ENCODE measurements around the gene NPAS3. TPM values are rescaled to one million over a fixed set of nuclear protein-coding genes. Genes with fewer than 3 reads are reported as not detected.

NPAS3 gene
- total RNA-seq, 1 donor from 2014 or later, result 6.1 TPM

GRCh38 chr14:33567731-33568130 lies 629.1 kb downstream of the NPAS3 start:
- no peak for TF ChIP-seq CTCF (IDR thresholded peaks at IDR 0.05; ENCODE audit: unreplicated experiment)
- no peak overlapping the region for H3K4me3 Mint-ChIP-seq (ENCODE audit: low read depth)
- H3K27me3 Mint-ChIP-seq, result no peaks in the 10 kb centered on the region
- no peak for DNase-seq (ENCODE audit: low spot score, unreplicated experiment)
- no peak overlapping the region for H3K27ac Mint-ChIP-seq
- peaks cover 9% of the 10 kb centered on the region for H3K4me1 Mint-ChIP-seq (ENCODE audit: low read depth)
- no peaks in the 10 kb centered on the region for H3K36me3 Mint-ChIP-seq (ENCODE audit: insufficient read depth)
- no peaks in the 10 kb centered on the region for H3K9me3 Mint-ChIP-seq (ENCODE audit: low read depth)

GRCh38 chr14:33568935-33569579 lies 630.4 kb downstream of the NPAS3 start:
- H3K27me3 Mint-ChIP-seq, result peaks cover 4% of the 10 kb centered on the region
- DNase-seq (ENCODE audit: low spot score, unreplicated experiment), result no peak
- H3K36me3 Mint-ChIP-seq (ENCODE audit: insufficient read depth), result no peaks in the 10 kb centered on the region
- TF ChIP-seq CTCF (IDR thresholded peaks at IDR 0.05; ENCODE audit: unreplicated experiment), result no peak
- H3K4me3 Mint-ChIP-seq (ENCODE audit: low read depth), result no peak overlapping the region
- H3K9me3 Mint-ChIP-seq (ENCODE audit: low read depth), result no peaks in the 10 kb centered on the region
- no peak overlapping the region for H3K27ac Mint-ChIP-seq
- H3K4me1 Mint-ChIP-seq (ENCODE audit: low read depth), result peaks cover 9% of the 10 kb centered on the region

- no peak for DNase-seq (ENCODE audit: low spot score, unreplicated experiment)
- H3K27me3 Mint-ChIP-seq, result peaks cover 4% of the 10 kb centered on the region
- peaks cover 3% of the 10 kb centered on the region for H3K9me3 Mint-ChIP-seq (ENCODE audit: low read depth)
- peaks cover 9% of the 10 kb centered on the region for H3K4me1 Mint-ChIP-seq (ENCODE audit: low read depth)
- TF ChIP-seq CTCF (IDR thresholded peaks at IDR 0.05; ENCODE audit: unreplicated experiment), result no peak
- H3K27ac Mint-ChIP-seq, result no peak overlapping the region
- no peak overlapping the region for H3K4me3 Mint-ChIP-seq (ENCODE audit: low read depth)
- no peaks in the 10 kb centered on the region for H3K36me3 Mint-ChIP-seq (ENCODE audit: insufficient read depth)
Observed at GRCh38 chr14:33569821-33570687, 631.4 kb downstream of the NPAS3 start.

GRCh38 chr14:33570694-33571310 lies 632.1 kb downstream of the NPAS3 start:
- no peak for TF ChIP-seq CTCF (IDR thresholded peaks at IDR 0.05; ENCODE audit: unreplicated experiment)
- DNase-seq (ENCODE audit: low spot score, unreplicated experiment), result no peak
- Mint-ChIP-seq H3K4me1 (ENCODE audit: low read depth) (peaks cover 9% of the 10 kb centered on the region), H3K27ac (no peak overlapping the region), H3K9me3 (ENCODE audit: low read depth) (peaks cover 3% of the 10 kb centered on the region), H3K27me3 (peaks cover 4% of the 10 kb centered on the region), H3K36me3 (ENCODE audit: insufficient read depth) (no peaks in the 10 kb centered on the region), H3K4me3 (ENCODE audit: low read depth) (no peak overlapping the region)

GRCh38 chr14:33573301-33573880 lies 634.7 kb downstream of the NPAS3 start:
- TF ChIP-seq CTCF (IDR thresholded peaks at IDR 0.05; ENCODE audit: unreplicated experiment), result no peak
- H3K4me1 Mint-ChIP-seq (ENCODE audit: low read depth), result peaks cover 4% of the 10 kb centered on the region
- peaks cover 3% of the 10 kb centered on the region for H3K9me3 Mint-ChIP-seq (ENCODE audit: low read depth)
- no peaks in the 10 kb centered on the region for H3K36me3 Mint-ChIP-seq (ENCODE audit: insufficient read depth)
- H3K4me3 Mint-ChIP-seq (ENCODE audit: low read depth), result no peak overlapping the region
- no peak overlapping the region for H3K27ac Mint-ChIP-seq
- no peak for DNase-seq (ENCODE audit: low spot score, unreplicated experiment)
- peaks cover 4% of the 10 kb centered on the region for H3K27me3 Mint-ChIP-seq

All from progenitor cell of endocrine pancreas (in vitro differentiated cells).